A673 (cell line): Measurements from ENCODE around the gene ABCB8. TPM values are rescaled to one million over a fixed set of nuclear protein-coding genes. Genes with fewer than 3 reads are reported as not detected.

ENCODE experiments used
- BruUV-seq: library from RNA; stranded (reverse); fragments of 400-500 nt; replicated peaks from 2 replicates; lab custom pipeline; 2021; lab: Mats Ljungman, UMichigan
- CTCF ChIA-PET: fragments of 300-600 bp; sonication (Branson Sonifier 250); formaldehyde crosslinking; loops from one replicate; lab custom pipeline; 2022; ENCODE audit warnings: antibody characterized with exemption; lab: Charles Lee
- POLR2A ChIA-PET: fragments of 300-600 bp; sonication (Branson Sonifier 250); formaldehyde crosslinking; loops from one replicate; lab custom pipeline; 2022; ENCODE audit warnings: antibody characterized with exemption; ENCODE audit not compliant: low non-redundant PET; lab: Charles Lee
- DNase-seq: peaks from one replicate; pipeline ENCODE4 v3.0.0-alpha.2; 2015; ENCODE audit warnings: low spot score
- H3K27ac ChIP-seq: fragments of 200-600 bp; sonication (generic); 2 replicates; pipeline ENCODE4 v1.5.1; 2016; ENCODE audit warnings: mixed run types, low read depth, mild to moderate bottlenecking, mixed read lengths, antibody characterized with exemption, low read length; ENCODE audit not compliant: poor library complexity, severe bottlenecking
- H3K27me3 ChIP-seq: fragments of 200-600 bp; sonication (generic); replicated peaks from 2 replicates; pipeline ENCODE4 v1.6.1; 2017; ENCODE audit warnings: mixed run types, low read depth, mild to moderate bottlenecking, mixed read lengths, antibody characterized with exemption, low read length; ENCODE audit not compliant: insufficient read depth, poor library complexity
- H3K36me3 ChIP-seq: fragments of 200-600 bp; sonication (generic); 2 replicates; pipeline ENCODE4 v1.6.1; 2016; ENCODE audit warnings: mixed run types, mild to moderate bottlenecking, mixed read lengths, antibody characterized with exemption, low read length; ENCODE audit not compliant: insufficient read depth, poor library complexity, severe bottlenecking
- H3K4me1 ChIP-seq: fragments of 200-600 bp; sonication (generic); 2 replicates; pipeline ENCODE4 v1.6.1; 2017; ENCODE audit warnings: mixed run types, mild to moderate bottlenecking, mixed read lengths, antibody characterized with exemption, low read length; ENCODE audit not compliant: insufficient read depth, poor library complexity, severe bottlenecking
- H3K4me3 ChIP-seq: fragments of 200-600 bp; sonication (generic); 2 replicates; pipeline ENCODE4 v1.5.1; 2016; ENCODE audit warnings: low read depth, mixed run types, mild to moderate bottlenecking, mixed read lengths, low read length; ENCODE audit not compliant: poor library complexity, severe bottlenecking
- H3K9me3 ChIP-seq: fragments of 200-600 bp; sonication (generic); 2 replicates; pipeline ENCODE4 v1.6.1; 2016; ENCODE audit warnings: mixed run types, low read depth, mild to moderate bottlenecking, mixed read lengths, antibody characterized with exemption, low read length; ENCODE audit not compliant: poor library complexity, severe bottlenecking
- CTCF ChIP-seq: fragments of 300-800, 200-600 bp; sonication (generic); conservative IDR thresholded peaks from 2 replicates; pipeline ENCODE4 v1.5.1; 2017; ENCODE audit warnings: low read depth, mild to moderate bottlenecking, antibody characterized with exemption, low read length, moderate library complexity, mixed read lengths
- EZH2 ChIP-seq: fragments of 200-600 bp; sonication (generic); IDR thresholded peaks from 2 replicates; pipeline ENCODE4 v1.6.1; 2017; ENCODE audit warnings: borderline replicate concordance, low read depth, mild to moderate bottlenecking, mixed read lengths, antibody characterized with exemption, low read length; ENCODE audit not compliant: poor library complexity, severe bottlenecking
- intact Hi-C: fragments of 100-400 bp; cut with micrococcal nuclease; formaldehyde crosslinking; loops from one replicate; pipeline ENCODE4 v1.10.0; 2022; ENCODE audit not compliant: unreplicated experiment
- total RNA-seq: library from RNA; stranded (reverse); gene quantifications from 2 replicates; pipeline ENCODE4 v1.2.3, GENCODE V29; 2021

ABCB8 gene
- total RNA-seq, 1 experiment from 2014 or later = 50.9 TPM

DNA sequence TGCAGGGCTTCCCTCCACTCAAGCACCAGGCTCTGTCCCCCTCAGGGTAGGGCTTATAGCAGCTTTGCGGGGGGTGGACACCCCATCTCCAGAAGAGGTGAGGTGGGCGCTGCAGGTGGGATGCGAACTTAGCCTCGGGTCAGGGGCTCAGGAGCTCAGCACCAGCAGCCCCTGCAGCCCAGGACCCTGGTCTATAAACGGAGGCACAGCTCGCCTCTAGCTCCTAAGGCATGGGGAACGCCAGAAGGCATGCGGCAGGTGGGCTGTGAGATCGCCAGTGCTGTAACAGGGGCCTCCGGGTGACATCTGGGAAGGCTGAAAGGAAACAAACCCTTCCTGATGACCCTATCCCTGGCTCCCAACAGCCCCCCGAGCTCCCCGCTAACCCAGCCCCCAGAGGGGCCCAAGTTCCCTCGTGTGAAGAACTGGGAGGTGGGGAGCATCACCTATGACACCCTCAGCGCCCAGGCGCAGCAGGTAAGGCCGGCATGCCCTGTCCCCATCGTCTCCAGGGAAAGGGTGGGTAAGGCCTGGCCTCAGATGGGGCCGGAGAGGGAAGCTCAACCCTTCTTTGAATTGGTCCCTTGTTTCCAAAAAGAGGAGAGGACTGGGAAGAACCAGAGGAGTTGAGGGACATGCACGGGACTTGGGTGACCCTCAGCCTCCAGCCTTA lies 33.3 kb upstream of the ABCB8 start:
- H3K4me3 ChIP-seq = no peak overlapping the region
- CTCF ChIA-PET = interaction anchor here (1.1 kb wide), 1 partner anchor 9 kb away, joined by 5 read pairs; no protein-coding TSS in a partner anchor
- H3K9me3 ChIP-seq = no peaks in the 10 kb centered on the region
- H3K36me3 ChIP-seq = no peaks in the 10 kb centered on the region
- peaks cover 4% of the 10 kb centered on the region for H3K4me1 ChIP-seq
- DNase-seq = no peak
- TF ChIP-seq CTCF = no peak
- no peak for TF ChIP-seq EZH2
- POLR2A ChIA-PET = interaction anchor here (0.6 kb wide), 1 partner anchor 30 kb away, joined by 3 read pairs; no protein-coding TSS in a partner anchor
- H3K27ac ChIP-seq = no peak overlapping the region
- BruUV-seq = no TSS peak
- no peaks in the 10 kb centered on the region for H3K27me3 ChIP-seq
- intact Hi-C loops = no loop called here

DNA sequence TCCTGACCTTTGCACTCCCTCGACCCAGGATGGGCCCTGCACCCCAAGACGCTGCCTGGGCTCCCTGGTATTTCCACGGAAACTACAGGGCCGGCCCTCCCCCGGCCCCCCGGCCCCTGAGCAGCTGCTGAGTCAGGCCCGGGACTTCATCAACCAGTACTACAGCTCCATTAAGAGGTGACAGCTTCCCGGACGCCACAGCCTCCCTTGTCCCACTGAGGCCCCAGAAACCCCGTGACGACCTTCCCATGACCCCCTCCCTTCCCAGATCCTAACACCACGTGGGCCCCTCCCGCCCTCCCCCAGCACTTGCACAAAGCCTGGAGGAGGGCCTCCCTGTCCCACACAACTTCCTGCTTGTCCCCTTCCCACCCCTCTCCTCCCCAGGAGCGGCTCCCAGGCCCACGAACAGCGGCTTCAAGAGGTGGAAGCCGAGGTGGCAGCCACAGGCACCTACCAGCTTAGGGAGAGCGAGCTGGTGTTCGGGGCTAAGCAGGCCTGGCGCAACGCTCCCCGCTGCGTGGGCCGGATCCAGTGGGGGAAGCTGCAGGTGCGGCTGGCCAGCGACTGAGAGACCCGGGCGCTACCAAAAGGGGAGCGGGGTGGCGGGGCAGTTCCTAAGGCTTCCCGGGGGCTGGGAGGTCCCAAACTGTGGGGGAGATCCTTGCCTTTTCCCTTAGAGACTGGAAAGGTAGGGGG lies 31.7 kb upstream of the ABCB8 start:
- BruUV-seq = no TSS peak
- Histone ChIP-seq H3K27ac (no peak overlapping the region), H3K9me3 (no peaks in the 10 kb centered on the region), H3K36me3 (no peaks in the 10 kb centered on the region), H3K4me3 (no peak overlapping the region), H3K27me3 (no peaks in the 10 kb centered on the region), H3K4me1 (peaks cover 4% of the 10 kb centered on the region)
- DNase-seq = no peak
- ChIA-PET CTCF (no interaction called here), POLR2A (no interaction called here)
- TF ChIP-seq EZH2 = no peak
- no peak for TF ChIP-seq CTCF
- intact Hi-C loops = no loop called here

DNA sequence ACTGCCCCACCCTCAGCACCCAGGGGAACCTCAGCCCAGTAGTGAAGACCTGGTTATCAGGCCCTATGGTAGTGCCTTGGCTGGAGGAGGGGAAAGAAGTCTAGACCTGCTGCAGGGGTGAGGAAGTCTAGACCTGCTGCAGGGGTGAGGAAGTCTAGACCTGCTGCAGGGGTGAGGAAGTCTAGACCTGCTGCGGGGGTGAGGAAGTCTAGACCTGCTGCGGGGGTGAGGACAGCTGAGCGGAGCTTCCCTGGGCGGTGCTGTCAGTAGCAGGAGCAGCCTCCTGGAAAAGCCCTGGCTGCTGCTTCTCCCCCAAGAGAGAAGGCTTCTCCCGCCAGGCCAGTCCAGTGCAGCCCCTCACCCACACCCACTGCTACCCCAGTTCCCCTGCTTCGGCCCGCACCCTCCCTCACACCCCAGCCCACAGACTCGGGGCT lies 31.2 kb upstream of the ABCB8 start:
- intact Hi-C loops = no loop called here
- Histone ChIP-seq H3K36me3 (no peaks in the 10 kb centered on the region), H3K4me1 (peaks cover 4% of the 10 kb centered on the region), H3K27ac (no peak overlapping the region), H3K9me3 (no peaks in the 10 kb centered on the region), H3K27me3 (no peaks in the 10 kb centered on the region), H3K4me3 (no peak overlapping the region)
- no TSS peak for BruUV-seq
- CTCF ChIA-PET = no interaction called here
- POLR2A ChIA-PET = no interaction called here
- TF ChIP-seq CTCF (no peak), EZH2 (no peak)
- DNase-seq = no peak
